GM10847 (cell line): Measurements from ENCODE around the gene KIF21A.

Experiments used
- POLR2A ChIP-seq: IDR thresholded peaks from 2 replicates; pipeline ENCODE4 v1.6.1; 2011; ENCODE audit not compliant: insufficient read length; ENCODE audit errors: extremely low read depth

The KIF21A gene

GRCh38 chr12:39348941-39349626, 93.8 kb downstream of the KIF21A start:
- no peak for TF ChIP-seq POLR2A

- no peak for TF ChIP-seq POLR2A
These were observed 94.4 kb downstream of the KIF21A start for GRCh38 chr12:39348523-39348922.

- no peak for TF ChIP-seq POLR2A
These were observed 98.0 kb downstream of the KIF21A start for GRCh38 chr12:39344926-39345325.

GRCh38 chr12:39343665-39344064, 99.3 kb downstream of the KIF21A start:
- no peak for TF ChIP-seq POLR2A

- TF ChIP-seq POLR2A: no peak
These were observed 101.2 kb downstream of the KIF21A start for GRCh38 chr12:39341761-39342160.

- no peak for TF ChIP-seq POLR2A
These were observed 101.7 kb downstream of the KIF21A start for GRCh38 chr12:39341179-39341578.

- no peak for TF ChIP-seq POLR2A
These were observed 110.2 kb downstream of the KIF21A start for GRCh38 chr12:39332661-39333175.

- no peak for TF ChIP-seq POLR2A
These were observed 111.2 kb downstream of the KIF21A start for GRCh38 chr12:39331539-39332261.

GRCh38 chr12:39329876-39330275, 113.0 kb downstream of the KIF21A start:
- TF ChIP-seq POLR2A: no peak

GRCh38 chr12:39329018-39329417, 113.9 kb downstream of the KIF21A start:
- no peak for TF ChIP-seq POLR2A

- TF ChIP-seq POLR2A: no peak
These were observed 115.0 kb downstream of the KIF21A start for GRCh38 chr12:39327965-39328364.

GRCh38 chr12:39327510-39327909, 115.4 kb downstream of the KIF21A start:
- TF ChIP-seq POLR2A: no peak

GRCh38 chr12:39319180-39319579, 123.7 kb downstream of the KIF21A start:
- no peak for TF ChIP-seq POLR2A

- TF ChIP-seq POLR2A: no peak
These were observed 128.4 kb downstream of the KIF21A start for GRCh38 chr12:39314547-39314946.

- no peak for TF ChIP-seq POLR2A
These were observed 133.4 kb downstream of the KIF21A start for GRCh38 chr12:39309516-39309915.

GRCh38 chr12:39301422-39301821, 141.5 kb downstream of the KIF21A start:
- no peak for TF ChIP-seq POLR2A
